Measurements from ENCODE around the gene TAS1R1.

The TAS1R1 gene

DNA sequence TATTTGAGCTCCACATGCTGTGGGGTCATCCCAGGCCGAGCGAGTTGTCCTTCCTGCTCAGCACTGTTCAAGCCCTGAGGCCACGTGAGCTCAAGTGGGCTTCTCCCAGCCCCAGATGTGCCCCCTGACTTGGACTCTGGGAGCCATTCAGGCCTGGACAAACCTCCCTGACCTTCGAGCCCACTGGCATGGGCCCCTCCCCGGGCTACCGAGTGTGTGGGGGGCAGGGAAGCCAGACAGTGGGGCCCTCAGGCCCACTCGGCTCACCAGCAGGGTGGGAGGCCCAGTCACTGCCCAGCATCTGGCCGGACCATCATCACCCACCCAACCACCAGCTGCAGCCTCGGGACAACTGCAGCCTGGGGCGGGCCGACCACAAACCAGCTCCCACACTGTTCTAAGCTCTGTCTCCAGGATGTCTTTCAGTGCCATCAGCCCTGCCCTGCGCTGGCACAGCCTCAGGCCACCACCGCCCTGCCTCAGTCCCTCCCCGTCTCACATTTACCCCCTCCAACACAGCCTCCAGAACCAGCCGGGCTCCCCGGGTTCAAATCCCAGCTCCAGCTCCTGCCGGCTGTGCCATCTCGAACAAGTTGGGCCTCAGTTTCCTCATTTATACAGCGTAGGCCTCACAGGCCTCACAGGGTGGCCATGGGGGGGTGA lies 42.7 kb upstream of the TAS1R1 start:
- Histone ChIP-seq H3K36me3 (replicated peaks) (no peaks in the 10 kb centered on the region), H3K27me3 (ENCODE audit: low read depth) (no peaks in the 10 kb centered on the region), H3K4me3 (no peak overlapping the region), H3K4me1 (no peaks in the 10 kb centered on the region), H3K9me3 (no peaks in the 10 kb centered on the region)
- DNase-seq (ENCODE audit: low spot score in 2 of 2): no peak
- in situ Hi-C loops (cut with MboI; ENCODE audit: low sequenced_read_pairs): no loop called here

DNA sequence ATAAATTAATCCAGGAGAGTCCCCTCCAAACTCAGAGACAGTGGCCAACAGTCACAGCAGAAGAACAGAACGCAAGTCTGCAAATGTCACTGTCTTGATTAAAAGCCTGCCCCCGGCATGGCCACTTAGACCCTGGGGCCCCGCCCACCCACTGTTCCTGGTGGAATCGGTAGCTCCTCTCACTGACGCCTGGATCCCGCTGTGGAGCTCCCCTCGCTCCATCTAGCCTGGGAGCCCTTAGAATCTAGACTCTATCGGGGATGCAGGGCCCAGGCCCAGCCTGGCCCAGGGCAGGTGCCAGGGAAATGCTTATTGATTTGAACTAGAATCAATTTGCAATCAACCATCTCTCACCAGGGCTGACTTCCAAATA lies 42.2 kb upstream of the TAS1R1 start:
- no peaks in the 10 kb centered on the region for H3K36me3 ChIP-seq (replicated peaks)
- H3K4me1 ChIP-seq: no peaks in the 10 kb centered on the region
- no peak for DNase-seq (ENCODE audit: low spot score in 2 of 2)
- in situ Hi-C loops (cut with MboI; ENCODE audit: low sequenced_read_pairs): no loop called here
- no peaks in the 10 kb centered on the region for H3K9me3 ChIP-seq
- H3K27me3 ChIP-seq (ENCODE audit: low read depth): no peaks in the 10 kb centered on the region
- H3K4me3 ChIP-seq: no peak overlapping the region

DNA sequence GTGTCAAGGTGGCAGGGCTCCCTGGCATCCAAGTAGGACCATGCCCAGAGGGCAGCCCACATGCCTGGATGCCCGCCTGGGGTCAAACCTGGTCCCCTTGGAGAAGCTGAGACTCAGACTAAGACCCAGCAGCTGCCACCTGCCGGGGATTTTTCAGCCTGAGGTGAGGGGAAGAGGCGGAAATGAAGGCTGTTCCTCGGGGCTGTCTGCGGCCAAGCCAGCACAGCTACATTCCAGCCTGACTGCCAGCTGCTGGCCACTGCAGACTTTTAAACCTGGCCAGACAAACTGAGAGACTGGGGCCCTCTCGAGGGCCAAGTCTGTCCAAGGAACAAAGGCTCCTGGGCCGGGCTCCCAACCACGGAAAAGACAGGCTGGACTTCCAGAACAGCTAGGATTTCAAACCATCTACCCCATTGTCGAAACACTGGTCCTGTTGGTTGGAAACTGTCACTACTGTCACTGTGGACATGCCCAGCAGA lies 41.7 kb upstream of the TAS1R1 start:
- in situ Hi-C loops (cut with MboI; ENCODE audit: low sequenced_read_pairs): no loop called here
- no peaks in the 10 kb centered on the region for H3K36me3 ChIP-seq (replicated peaks)
- H3K9me3 ChIP-seq: no peaks in the 10 kb centered on the region
- no peaks in the 10 kb centered on the region for H3K27me3 ChIP-seq (ENCODE audit: low read depth)
- no peaks in the 10 kb centered on the region for H3K4me1 ChIP-seq
- DNase-seq (ENCODE audit: low spot score in 2 of 2): no peak
- no peak overlapping the region for H3K4me3 ChIP-seq

DNA sequence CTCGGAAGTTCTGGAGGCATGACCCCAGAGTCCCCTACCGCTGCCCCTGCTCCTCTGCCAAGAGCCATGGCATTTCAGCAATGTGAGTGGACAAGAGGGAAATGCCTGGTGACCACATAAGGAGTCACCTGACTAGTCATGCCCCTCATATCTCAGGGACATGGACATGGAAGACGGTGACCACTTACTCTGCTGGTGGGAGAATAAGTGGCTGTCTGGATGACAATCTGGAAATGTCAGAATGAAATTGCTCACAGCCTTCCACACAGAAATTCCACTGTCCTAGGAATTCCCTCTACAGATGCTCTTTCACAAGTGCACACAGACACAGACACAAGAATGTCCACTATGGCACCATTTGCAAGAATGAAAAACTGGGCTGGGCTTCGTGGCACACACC lies 39.3 kb upstream of the TAS1R1 start:
- H3K36me3 ChIP-seq (replicated peaks): no peaks in the 10 kb centered on the region
- no peaks in the 10 kb centered on the region for H3K4me1 ChIP-seq
- DNase-seq (ENCODE audit: low spot score in 2 of 2): no peak
- no peak overlapping the region for H3K4me3 ChIP-seq
- no peaks in the 10 kb centered on the region for H3K9me3 ChIP-seq
- H3K27me3 ChIP-seq (ENCODE audit: low read depth): no peaks in the 10 kb centered on the region
- in situ Hi-C loops (cut with MboI; ENCODE audit: low sequenced_read_pairs): no loop called here

DNA sequence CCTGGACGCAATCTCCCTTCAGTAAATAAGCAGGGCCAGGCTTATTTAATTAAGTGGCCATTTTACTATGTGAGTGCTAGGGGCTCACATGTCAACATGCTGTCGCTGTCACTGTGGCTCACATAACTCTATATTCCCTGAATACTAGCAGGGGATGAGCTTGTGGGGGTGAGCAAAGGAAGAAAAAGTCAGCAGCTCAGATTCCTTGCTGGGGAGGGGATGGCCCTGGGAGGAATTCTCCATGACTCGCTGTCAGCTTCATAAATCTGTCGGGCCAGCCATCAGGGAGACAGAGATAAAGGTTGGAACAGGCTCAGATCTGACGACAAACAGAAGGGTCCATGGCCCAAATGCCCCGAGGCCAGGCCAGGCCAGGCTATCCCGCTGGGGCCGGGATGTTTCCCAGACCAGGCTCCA lies 37.7 kb upstream of the TAS1R1 start:
- DNase-seq (ENCODE audit: low spot score in 2 of 2): no peak
- Histone ChIP-seq H3K4me3 (no peak overlapping the region), H3K9me3 (no peaks in the 10 kb centered on the region), H3K4me1 (no peaks in the 10 kb centered on the region), H3K36me3 (replicated peaks) (peaks cover 6% of the 10 kb centered on the region), H3K27me3 (ENCODE audit: low read depth) (no peaks in the 10 kb centered on the region)
- in situ Hi-C loops (cut with MboI; ENCODE audit: low sequenced_read_pairs): no loop called here

DNA sequence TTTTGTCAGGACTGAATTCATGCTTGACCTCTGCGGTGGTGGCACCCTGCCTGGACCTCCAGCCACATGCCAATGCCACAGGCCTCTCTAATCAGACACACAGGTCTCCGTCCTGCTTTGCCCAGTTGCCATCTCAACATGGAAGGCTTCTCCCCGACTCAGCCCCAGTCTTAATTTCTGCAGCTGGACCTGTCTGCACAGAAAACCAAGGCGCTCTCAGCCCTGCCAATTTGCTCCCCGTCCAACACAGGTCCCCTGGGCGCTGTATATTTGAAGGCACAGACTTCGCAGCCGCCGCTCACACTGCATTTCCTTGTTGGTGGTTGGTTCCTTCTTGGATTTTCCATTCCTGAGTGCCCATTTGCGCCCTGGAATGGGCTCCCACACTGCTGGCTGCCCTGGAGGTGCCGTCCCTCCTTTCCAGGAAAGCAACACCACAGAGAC lies 35.6 kb upstream of the TAS1R1 start:
- Histone ChIP-seq H3K36me3 (replicated peaks) (peaks cover 9% of the 10 kb centered on the region), H3K27me3 (ENCODE audit: low read depth) (no peaks in the 10 kb centered on the region), H3K4me1 (0 out of 2 replicates have a peak, but pooled peaks cover 2% of the 10 kb centered on the region), H3K4me3 (no peak overlapping the region), H3K9me3 (no peaks in the 10 kb centered on the region)
- no peak for DNase-seq (ENCODE audit: low spot score in 2 of 2)
- in situ Hi-C loops (cut with MboI; ENCODE audit: low sequenced_read_pairs): no loop called here

DNA sequence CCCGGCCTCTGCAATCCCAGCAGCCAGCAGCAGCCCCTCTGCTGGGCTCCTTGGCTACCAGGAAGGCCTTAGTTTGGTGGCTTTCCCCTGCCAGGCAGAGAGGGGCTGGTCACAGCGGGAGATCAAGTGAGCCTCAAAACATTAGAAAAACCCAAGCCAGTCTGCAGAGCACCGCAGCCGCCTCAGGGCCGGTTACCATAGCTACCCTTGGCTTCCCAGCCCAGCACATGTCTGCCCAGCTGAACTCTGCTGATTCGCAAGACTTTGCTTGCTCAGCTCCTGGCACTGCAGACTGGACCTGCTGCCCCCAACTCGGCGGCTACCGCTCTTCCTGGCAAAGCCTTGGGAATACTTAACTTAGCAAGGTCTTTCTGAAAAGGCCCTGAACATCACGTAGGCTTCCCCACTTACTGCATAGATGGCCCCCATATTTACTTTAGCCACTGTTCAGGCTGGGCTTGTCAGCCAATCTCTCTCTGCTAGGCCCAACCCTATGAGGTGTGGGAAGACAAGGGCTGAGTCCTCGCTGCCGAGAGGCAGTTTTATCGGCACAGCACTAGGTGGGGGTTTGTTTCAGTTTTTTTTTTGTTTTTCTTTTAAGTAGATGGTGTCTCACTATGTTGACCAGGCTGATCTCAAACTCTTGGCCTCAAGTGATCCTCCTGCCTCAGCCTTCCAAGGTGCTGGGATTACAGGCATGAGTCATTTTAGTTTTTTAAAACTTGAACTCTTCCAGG lies 35.0 kb upstream of the TAS1R1 start:
- H3K9me3 ChIP-seq: no peaks in the 10 kb centered on the region
- in situ Hi-C loops (cut with MboI; ENCODE audit: low sequenced_read_pairs): no loop called here
- peak in 1 of 2 experiments; percentile 53 for DNase-seq (ENCODE audit: low spot score in 2 of 2)
- no peak overlapping the region for H3K4me3 ChIP-seq
- H3K27me3 ChIP-seq (ENCODE audit: low read depth): no peaks in the 10 kb centered on the region
- 0 out of 2 replicates have a peak, but pooled peaks cover 2% of the 10 kb centered on the region for H3K4me1 ChIP-seq
- peaks cover 10% of the 10 kb centered on the region for H3K36me3 ChIP-seq (replicated peaks)

DNA sequence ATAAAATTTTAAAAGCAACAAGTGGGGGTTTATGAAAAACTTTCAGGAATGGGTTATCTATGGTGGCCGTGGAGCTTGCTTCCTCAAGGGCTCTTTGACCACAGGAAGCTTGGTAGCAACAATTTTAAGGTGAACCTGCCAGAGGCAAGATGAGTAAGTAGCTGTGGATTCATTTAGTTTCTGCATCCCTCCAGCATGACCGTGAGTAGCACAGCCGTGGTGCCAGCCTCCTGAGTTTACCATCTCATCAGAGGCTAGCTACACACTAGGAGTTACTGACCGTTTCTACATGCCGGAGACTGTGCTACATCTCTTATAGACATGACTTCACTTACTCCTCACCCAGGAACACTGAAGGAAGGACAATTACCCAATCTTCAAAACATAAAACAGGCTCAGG lies 33.6 kb upstream of the TAS1R1 start:
- Histone ChIP-seq H3K27me3 (ENCODE audit: low read depth) (no peaks in the 10 kb centered on the region), H3K9me3 (no peaks in the 10 kb centered on the region), H3K4me3 (no peak overlapping the region), H3K4me1 (0 out of 2 replicates have a peak, but pooled peaks cover 2% of the 10 kb centered on the region), H3K36me3 (replicated peaks) (peaks cover 24% of the 10 kb centered on the region)
- in situ Hi-C loops (cut with MboI; ENCODE audit: low sequenced_read_pairs): no loop called here
- no peak for DNase-seq (ENCODE audit: low spot score in 2 of 2)

DNA sequence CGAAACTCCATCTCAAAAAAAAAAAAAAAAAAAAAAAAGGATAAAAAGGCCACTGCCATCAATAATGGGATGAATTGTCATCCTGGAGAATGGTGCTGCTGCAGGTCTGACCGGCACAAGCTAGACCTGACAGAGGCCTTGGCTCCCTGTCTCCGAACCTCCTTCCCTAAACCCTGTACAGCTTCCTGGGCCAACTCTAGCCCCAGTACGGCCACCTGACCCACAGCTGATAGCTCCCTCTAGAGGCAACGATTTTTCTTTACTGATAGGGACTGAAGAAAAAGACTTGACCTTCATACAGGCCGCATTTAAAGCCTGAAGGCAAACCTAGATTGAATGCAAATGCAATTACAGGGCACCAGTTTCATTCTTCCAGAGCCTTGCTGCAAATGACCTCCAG lies 31.5 kb upstream of the TAS1R1 start:
- DNase-seq (ENCODE audit: low spot score in 2 of 2): peak; percentile 42 to 58
- H3K9me3 ChIP-seq: no peaks in the 10 kb centered on the region
- no peaks in the 10 kb centered on the region for H3K27me3 ChIP-seq (ENCODE audit: low read depth)
- peaks cover 42% of the 10 kb centered on the region for H3K36me3 ChIP-seq (replicated peaks)
- in situ Hi-C loops (cut with MboI; ENCODE audit: low sequenced_read_pairs): no loop called here
- 0 out of 2 replicates have a peak, but pooled peaks cover 2% of the 10 kb centered on the region for H3K4me1 ChIP-seq
- no peak overlapping the region for H3K4me3 ChIP-seq

DNA sequence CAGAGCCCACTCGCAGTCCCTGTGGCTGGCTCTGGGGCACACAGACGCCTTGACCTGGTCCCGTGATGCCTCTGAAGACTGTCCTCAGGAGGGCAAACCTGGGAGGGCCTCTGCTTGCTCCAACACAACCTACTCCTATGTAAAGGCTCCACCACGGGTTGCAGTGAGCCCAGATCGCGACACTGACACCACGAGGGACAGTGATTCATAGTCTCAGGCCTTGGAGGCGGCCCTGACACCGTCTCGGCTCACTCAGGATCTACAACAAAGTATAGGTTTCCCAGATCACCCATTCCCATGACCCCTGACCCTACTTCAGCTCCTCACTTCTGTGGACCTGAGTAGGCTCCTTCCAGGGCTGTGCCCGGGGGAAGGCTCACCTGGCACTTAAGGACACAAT lies 28.8 kb upstream of the TAS1R1 start:
- H3K36me3 ChIP-seq (replicated peaks): peaks cover 67% of the 10 kb centered on the region

DNA sequence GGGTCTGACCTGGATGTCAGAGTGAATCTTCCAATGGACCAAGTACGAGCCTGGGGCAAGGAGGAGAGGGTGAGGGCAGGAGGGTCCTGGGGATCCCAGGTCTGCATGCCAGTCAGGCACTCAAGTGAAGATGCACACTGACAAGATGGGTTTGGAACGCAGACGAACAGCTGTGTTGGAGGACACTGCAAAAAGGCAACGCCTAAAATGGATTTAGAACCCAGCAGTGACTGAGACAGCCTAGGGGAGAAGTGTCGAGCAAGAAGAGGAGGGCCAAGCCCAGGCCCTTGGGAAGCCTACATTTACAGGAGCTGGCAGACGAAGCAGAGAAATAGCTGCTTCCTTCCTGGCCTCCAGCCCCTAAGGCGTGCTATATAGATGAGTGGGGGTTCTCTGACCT lies 26.6 kb upstream of the TAS1R1 start:
- Histone ChIP-seq H3K27me3 (ENCODE audit: low read depth) (no peaks in the 10 kb centered on the region), H3K4me3 (no peak overlapping the region), H3K4me1 (0 out of 2 replicates have a peak, but pooled peaks cover 2% of the 10 kb centered on the region), H3K9me3 (no peaks in the 10 kb centered on the region), H3K36me3 (replicated peaks) (peaks cover 83% of the 10 kb centered on the region)
- in situ Hi-C loops (cut with MboI; ENCODE audit: low sequenced_read_pairs): no loop called here
- no peak for DNase-seq (ENCODE audit: low spot score in 2 of 2)

More for the DNA sequence above, 28.8 kb upstream of the TAS1R1 start:
- DNase-seq (ENCODE audit: low spot score in 2 of 2): no peak
- in situ Hi-C loops (cut with MboI; ENCODE audit: low sequenced_read_pairs): no loop called here
- Histone ChIP-seq H3K9me3 (no peaks in the 10 kb centered on the region), H3K4me1 (0 out of 2 replicates have a peak, but pooled peaks cover 2% of the 10 kb centered on the region), H3K4me3 (no peak overlapping the region), H3K27me3 (ENCODE audit: low read depth) (no peaks in the 10 kb centered on the region)

DNA sequence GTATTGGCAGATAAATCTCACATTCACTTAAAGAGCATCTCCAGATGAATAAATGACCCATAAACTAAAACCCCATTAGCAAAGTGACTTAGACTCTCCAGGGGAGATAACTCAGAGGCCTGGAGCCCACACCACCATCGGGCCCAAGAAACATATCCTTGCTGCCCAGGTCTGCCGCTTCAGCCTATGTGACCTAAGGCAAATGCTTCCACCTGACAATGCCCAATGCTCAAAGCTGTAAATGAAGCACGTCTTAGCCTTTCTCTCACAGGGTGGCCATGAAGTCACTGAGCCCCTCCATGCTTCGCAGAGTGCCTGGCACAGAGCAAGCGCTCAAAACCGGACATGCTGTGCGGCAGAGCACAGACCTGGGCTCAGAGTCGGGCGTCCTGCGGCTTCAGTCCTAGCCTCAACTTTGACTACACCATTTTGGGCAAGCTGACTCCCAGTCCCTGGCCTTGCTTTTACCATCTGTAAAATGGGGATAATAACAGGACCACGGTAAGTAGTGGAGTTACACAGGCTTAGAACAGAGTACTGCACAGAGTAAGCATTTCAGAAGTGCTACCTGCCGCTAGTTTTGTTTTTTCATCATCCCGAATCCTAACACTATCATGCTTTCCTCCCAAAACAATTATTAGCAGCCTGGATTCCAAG lies 24.5 kb upstream of the TAS1R1 start:
- DNase-seq (ENCODE audit: low spot score in 2 of 2): no peak

DNA sequence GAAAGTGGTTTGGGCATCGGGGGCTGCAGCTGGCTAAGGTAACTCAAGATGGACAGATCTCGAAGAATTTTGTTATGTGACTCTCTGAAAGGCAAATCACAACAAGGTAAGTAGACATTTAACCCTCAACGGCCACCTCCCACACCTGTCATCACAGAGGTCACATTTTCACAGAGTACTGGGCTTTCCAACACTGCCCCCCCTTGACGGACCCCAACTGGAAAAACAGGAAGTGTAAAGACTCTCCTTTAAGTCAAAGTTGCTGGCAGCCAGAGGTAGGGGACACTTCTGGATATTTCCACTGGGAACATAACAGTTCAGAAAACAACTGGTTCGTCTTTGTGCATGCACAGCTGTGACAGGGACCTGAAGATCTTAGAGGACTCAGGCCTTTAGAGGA lies 23.1 kb upstream of the TAS1R1 start:
- in situ Hi-C loops (cut with MboI; ENCODE audit: low sequenced_read_pairs): no loop called here
- Histone ChIP-seq H3K4me3 (no peak overlapping the region), H3K9me3 (no peaks in the 10 kb centered on the region), H3K36me3 (replicated peaks) (peaks cover 88% of the 10 kb centered on the region), H3K27me3 (ENCODE audit: low read depth) (no peaks in the 10 kb centered on the region), H3K4me1 (peaks cover 1% of the 10 kb centered on the region)
- DNase-seq (ENCODE audit: low spot score in 2 of 2): no peak

More for the DNA sequence above, 24.5 kb upstream of the TAS1R1 start:
- in situ Hi-C loops (cut with MboI; ENCODE audit: low sequenced_read_pairs): no loop called here
- no peaks in the 10 kb centered on the region for H3K9me3 ChIP-seq
- H3K27me3 ChIP-seq (ENCODE audit: low read depth): no peaks in the 10 kb centered on the region
- no peak overlapping the region for H3K4me3 ChIP-seq
- H3K4me1 ChIP-seq: no peaks in the 10 kb centered on the region
- peaks cover 94% of the 10 kb centered on the region for H3K36me3 ChIP-seq (replicated peaks)
